AG09319 (cell line): ENCODE data around the gene LZTS3.
A peak's percentile ranks its signal among the peaks of the same experiment; 100 is the strongest.

ENCODE experiments used
- DNase-seq: peaks from one replicate; pipeline ENCODE4 v3.0.0-alpha.2; 2010; ENCODE audit warnings: low read depth; ENCODE audit errors: extremely low read depth
- CTCF ChIP-seq: IDR thresholded peaks from 2 replicates; pipeline ENCODE4 v1.5.1; 2011; ENCODE audit warnings: low read depth, mild to moderate bottlenecking, inconsistent platforms, low read length, moderate library complexity

LZTS3 gene

GRCh38 chr20:3115190-3116107, 57.9 kb downstream of the LZTS3 start:
- peak; percentile 79 for TF ChIP-seq CTCF
- DNase-seq = peak; percentile 18
